ENCODE results near the gene HCRTR1. TPM values are rescaled to one million over a fixed set of nuclear protein-coding genes. Genes with fewer than 3 reads are reported as not detected.

Gene HCRTR1
- total and polyA plus RNA-seq, 2 of the 8 experiments (the other 6 are each of a cell fraction or from before 2014, with no cell fraction given): 0.35 to 0.39 TPM

GRCh38 chr1:31642897-31643296, 25.4 kb downstream of the HCRTR1 start:
- DNase-seq (ENCODE audit: low read depth in 1 of 2, low spot score in 2 of 2) (no peak), FAIRE-seq (no peak)
- Histone ChIP-seq H3K14ac (ENCODE audit: insufficient read length) (no peak overlapping the region), H3K36me3 (ENCODE audit: control insufficient read depth in 2 of 4, insufficient read depth in 4 of 4, low read length in 3 of 4) (no peaks in the 10 kb centered on the region), H3K4ac (replicated peaks; ENCODE audit: insufficient read length, low read depth, low read length) (no peak overlapping the region), H3K27ac (ENCODE audit: low read depth, low read length) (no peak overlapping the region), H2BK20ac (ENCODE audit: low read length) (no peak overlapping the region), H2BK5ac (ENCODE audit: low read depth, low read length) (no peak overlapping the region), H2AFZ (ENCODE audit: low read length) (no peak overlapping the region), H4K8ac (ENCODE audit: extremely low read depth, insufficient read depth, low read length) (no peak overlapping the region), H3K23me2 (ENCODE audit: low read depth, low read length) (peaks cover 9% of the 10 kb centered on the region), H4K20me1 (replicated peaks in 1 of 2; ENCODE audit: control insufficient read depth in 1 of 2, insufficient read depth in 2 of 2, low read length in 2 of 2) (peaks cover 0 to under 1% of the 10 kb centered on the region in 2 experiments), H3K18ac (ENCODE audit: extremely low read depth, low read length) (no peak overlapping the region), H2BK15ac (ENCODE audit: low read length) (no peak overlapping the region), H3K9me3 (ENCODE audit: insufficient read depth in 2 of 2, low read depth in 1 of 2, low read length in 1 of 2) (no peaks in the 10 kb centered on the region), H2BK120ac (replicated peaks; ENCODE audit: low read depth, low read length) (no peak overlapping the region), H3K79me2 (ENCODE audit: control insufficient read depth in 1 of 2, insufficient read depth in 2 of 2, low read length in 2 of 2) (peaks cover 3 to 56% of the 10 kb centered on the region in 2 experiments; a peak in 2 of 4 replicates), H3K56ac (replicated peaks; ENCODE audit: insufficient read length, low read depth, low read length) (no peak overlapping the region), H2AK5ac (ENCODE audit: low read depth, low read length) (no peak overlapping the region), H2BK12ac (ENCODE audit: low read depth, low read length) (no peak overlapping the region), H3K9ac (replicated peaks in 1 of 4; ENCODE audit: extremely low read depth in 1 of 4, low read depth in 3 of 4, low read length in 3 of 4) (no peak overlapping the region), H3K4me2 (ENCODE audit: insufficient read depth in 1 of 2, low read depth in 2 of 2, low read length in 2 of 2) (peak overlapping the region; percentile 21 to 92; a peak in 2 of 4 replicates), H3K4me3 (ENCODE audit: extremely low read depth in 1 of 4, insufficient read depth in 2 of 4, low read depth in 3 of 4, low read length in 4 of 4) (peak overlapping the region in 1 of 4 experiments; percentile 90; a peak in 1 of 8 replicates), H4K5ac (ENCODE audit: insufficient read length, low read depth, low read length) (no peak overlapping the region), H3K23ac (ENCODE audit: insufficient read length) (no peak overlapping the region), H3K4me1 (replicated peaks in 1 of 4; ENCODE audit: control insufficient read depth in 3 of 4, insufficient read depth in 4 of 4, low read length in 3 of 4) (peaks cover 5 to 17% (median 6%) of the 10 kb centered on the region in 4 experiments), H4K91ac (replicated peaks; ENCODE audit: insufficient read length, low read length) (no peak overlapping the region), H3K79me1 (ENCODE audit: low read depth, low read length) (peaks cover 4% of the 10 kb centered on the region; the same call in 1 of the 2 replicates), H3K27me3 (replicated peaks in 1 of 4; ENCODE audit: control insufficient read depth in 3 of 4, extremely low read depth in 1 of 4, insufficient read depth in 3 of 4, low read length in 3 of 4) (no peaks in the 10 kb centered on the region)
- CTCF ChIA-PET (ENCODE audit: partially characterized antibody): interaction anchor here (1.2 to 4.0 kb wide), 10 partner anchors 8 to 146 kb away, joined by 3 to 30 read pairs (median 5); no protein-coding TSS in a partner anchor
- WGBS, 2 experiments (ENCODE audit: extremely low coverage in 1 of 2, insufficient coverage in 1 of 2, insufficient read length in 1 of 2, insufficient replicate concordance in 2 of 2, low coverage in 1 of 2, low lambda C conversion rate in 2 of 2, missing lambda C conversion rate in 1 of 2): 90% methylated on average over 3 of the region's 3 CpGs; no CpG with 5 or more reads in 1 of the 2 experiments
- POLR2A ChIA-PET (ENCODE audit: partially characterized antibody): interaction anchor here (0.7 to 3.5 kb wide), 10 partner anchors 8 to 313 kb away, joined by 3 to 31 read pairs (median 3); partner anchors contain the start of gene COL16A1
- TF ChIP-seq MAFK (IDR thresholded peaks at IDR 0.05; ENCODE audit: low read depth, low read length) (no peak), POLR2AphosphoS5 (IDR thresholded peaks at IDR 0.05; ENCODE audit: low read depth, low read length) (no peak), JUND (IDR thresholded peaks at IDR 0.05; ENCODE audit: low read length) (no peak), JUN (IDR thresholded peaks at IDR 0.05; ENCODE audit: low read depth, low read length) (no peak), CHD1 (IDR thresholded peaks at IDR 0.05; ENCODE audit: low read depth, low read length) (no peak), ASH2L (IDR thresholded peaks at IDR 0.05; ENCODE audit: low read length) (no peak), CTCF (IDR thresholded peaks at IDR 0.05; ENCODE audit: control extremely low read depth in 1 of 3, insufficient read depth in 1 of 3, low read depth in 1 of 3, low read length in 3 of 3) (no peak), TBP (IDR thresholded peaks at IDR 0.05; ENCODE audit: low read depth, low read length) (no peak), SP4 (IDR thresholded peaks at IDR 0.05; ENCODE audit: low read length) (no peak), ATF3 (IDR thresholded peaks at IDR 0.05; ENCODE audit: insufficient read depth, low read depth, low read length) (no peak), FOSL1 (IDR thresholded peaks at IDR 0.05; ENCODE audit: insufficient read depth, low read depth, low read length) (no peak), YY1 (IDR thresholded peaks at IDR 0.05; ENCODE audit: low read depth, low read length) (no peak)
